HG03378 (cell line): Measurements from ENCODE around the gene RSPRY1.
"Not testable (repeated sequence)": the region's sequence is repeated elsewhere in the genome, so short reads cannot be mapped to it uniquely, and the experiment has no call there.

Experiments
- ATAC-seq: cut with Tn5 transposase; IDR thresholded peaks from one replicate; pipeline ENCODE4 v1.9.1; 2021; ENCODE audit warnings: mild to moderate bottlenecking, moderate library complexity; ENCODE audit not compliant: unreplicated experiment

The RSPRY1 gene

DNA sequence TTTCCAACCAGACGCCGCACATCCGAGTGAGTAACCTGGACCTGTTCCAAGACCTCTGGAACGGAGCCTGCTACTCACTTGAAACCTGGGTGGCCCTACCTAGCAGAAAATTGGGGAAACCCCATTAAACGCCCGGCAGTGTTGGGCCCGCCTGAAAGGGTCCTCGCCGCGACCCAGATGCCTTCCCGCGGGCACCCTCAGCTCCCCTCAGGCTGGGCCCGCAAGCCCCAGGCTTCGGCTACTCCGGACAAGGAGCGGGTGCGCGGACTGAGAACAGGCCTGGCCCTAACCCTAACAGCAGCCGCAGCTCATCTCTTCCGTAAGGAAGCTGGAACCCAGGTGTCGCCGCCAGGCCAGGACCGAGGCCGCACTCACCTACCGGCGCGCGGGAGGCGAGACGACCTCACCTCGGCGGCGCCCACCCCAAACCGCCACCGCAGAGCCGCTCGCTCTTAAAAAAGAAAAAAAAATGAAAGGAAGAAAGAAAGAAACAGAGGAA, 634 bp upstream of the RSPRY1 start:
- ATAC-seq, result peak; percentile 34

DNA sequence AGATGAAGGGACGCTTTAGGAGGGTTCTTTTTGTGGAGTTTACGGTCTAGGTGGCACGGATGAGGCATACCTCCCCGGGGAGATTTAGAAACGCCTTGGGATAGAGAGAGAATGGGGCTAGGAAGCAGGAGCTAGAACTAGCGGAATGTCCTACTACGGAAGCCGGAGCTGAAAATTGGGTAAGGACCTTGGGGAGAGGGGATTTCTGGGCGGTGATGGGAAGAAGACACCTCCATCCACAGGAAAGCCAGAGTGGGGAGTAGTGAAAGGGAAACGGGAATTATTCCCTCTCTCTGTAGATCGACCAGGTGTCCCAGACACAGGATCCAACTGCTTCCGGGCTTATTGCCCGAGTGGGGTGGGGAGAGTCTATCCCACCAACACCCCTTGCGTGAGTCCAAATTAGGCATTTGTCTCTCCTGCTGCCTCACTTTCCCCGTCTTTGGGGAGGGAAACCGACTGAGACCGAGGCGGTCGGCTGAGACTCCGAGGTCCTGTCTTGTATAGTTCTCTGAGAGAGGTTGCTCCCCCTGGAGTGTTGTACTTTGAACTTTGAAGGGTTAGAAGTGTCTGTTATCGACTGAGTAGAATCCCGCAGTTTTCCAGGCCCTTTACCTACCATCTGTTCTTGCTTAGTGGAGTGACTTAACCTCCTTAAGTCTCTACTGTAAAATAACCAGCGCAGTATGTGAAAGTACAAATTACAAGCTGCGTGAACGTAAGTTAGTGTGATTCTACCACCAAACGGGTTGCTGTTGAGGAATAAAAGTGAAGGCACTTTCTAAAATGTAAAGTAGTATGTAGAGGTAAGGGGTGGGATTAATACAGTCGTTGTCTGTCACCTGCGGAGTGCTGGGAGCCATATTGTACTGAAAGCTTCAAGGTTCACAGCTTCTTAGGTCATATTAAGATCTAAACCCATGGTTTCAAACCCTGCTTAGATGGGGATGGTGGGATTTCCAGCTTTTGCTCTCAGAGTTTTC, 1.0 kb downstream of the RSPRY1 start:
- ATAC-seq, result no peak

DNA sequence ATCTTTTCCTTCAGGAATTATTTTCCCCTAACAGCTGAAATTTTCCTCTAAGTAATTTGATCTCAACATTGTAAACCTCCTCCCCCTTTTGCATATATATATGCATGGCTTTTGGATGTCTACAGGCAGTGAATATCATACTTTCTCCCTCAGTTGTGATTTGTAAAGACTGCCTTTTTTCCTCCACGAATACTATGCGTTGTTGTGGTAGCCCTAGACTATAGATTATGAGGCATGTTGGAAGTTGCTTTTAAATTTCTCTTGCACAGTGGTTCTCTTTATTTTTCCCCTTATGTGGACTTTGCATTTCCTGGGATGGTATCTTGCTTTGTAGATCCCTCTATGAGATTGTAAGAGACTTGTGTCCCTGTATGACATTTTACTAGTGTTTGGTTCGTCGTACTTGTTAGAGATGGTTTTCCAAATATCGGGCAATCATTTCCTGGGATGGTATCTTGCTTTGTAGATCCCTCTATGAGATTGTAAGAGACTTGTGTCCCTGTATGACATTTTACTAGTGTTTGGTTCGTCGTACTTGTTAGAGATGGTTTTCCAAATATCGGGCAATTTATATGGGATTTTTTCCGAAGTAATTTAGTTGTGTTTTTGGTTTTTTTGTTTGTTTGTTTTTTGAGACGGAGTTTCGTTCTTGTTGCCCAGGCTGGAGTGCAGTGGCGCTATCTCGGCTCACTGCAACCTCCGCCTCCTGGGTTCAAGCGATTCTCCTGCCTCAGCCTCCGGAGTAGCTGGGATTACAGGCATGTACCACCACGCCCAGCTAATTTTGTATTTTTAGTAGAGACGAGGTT, 2.0 kb downstream of the RSPRY1 start:
- not testable (repeated sequence) for ATAC-seq

DNA sequence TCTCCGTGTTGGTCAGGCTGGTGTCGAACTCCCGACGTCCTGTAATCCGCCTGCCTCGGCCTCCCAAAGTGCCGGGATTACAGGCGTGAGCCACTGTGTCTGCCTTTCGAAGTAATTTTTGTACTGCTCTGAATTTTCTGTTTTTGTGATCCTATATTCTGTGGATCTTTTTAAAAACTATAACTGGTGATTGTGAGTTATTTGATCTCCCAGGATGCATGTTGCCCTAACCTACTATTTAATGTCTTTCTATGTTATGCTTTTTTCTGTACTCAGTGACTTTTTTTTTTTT, 2.5 kb downstream of the RSPRY1 start:
- ATAC-seq, result no peak

DNA sequence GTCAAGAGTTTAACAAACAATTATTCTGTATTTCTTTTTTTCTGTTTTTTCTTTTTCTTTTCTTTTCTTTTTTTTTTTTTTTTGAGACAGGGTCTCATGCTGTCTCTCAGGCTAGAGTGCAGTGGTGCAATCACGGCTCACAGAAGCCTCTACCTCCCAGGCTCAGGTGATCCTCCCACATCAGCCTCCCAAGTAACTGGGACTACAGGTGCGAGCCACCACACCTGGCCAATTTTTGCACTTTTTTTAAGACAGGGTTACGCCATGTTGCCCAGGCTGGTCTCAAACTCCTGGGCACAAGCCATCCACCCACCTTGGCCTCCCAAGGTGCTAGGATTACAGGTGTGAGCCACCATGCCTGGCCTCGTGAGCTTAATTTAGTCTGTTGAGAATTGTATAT, 3.4 kb downstream of the RSPRY1 start:
- ATAC-seq, result not testable (repeated sequence)

DNA sequence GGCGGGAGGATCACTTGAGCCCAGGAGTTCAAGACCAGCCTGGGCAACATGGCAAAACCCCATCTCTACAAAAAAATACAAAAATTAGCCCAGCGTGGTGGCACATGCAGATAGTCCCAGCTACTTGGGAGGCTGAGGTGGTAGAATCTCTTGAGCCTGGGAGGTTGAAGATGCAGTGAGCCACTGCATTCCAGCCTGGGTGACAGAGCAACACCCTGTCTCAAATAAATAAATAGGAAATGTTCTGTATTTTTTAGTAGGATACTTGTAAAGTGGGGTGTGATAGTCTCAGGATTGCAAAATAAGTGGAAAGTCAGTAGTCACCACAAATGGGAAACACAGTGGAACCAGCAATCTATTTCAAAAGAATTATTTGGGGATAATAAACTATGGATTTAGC, 4.0 kb downstream of the RSPRY1 start:
- no peak for ATAC-seq

DNA sequence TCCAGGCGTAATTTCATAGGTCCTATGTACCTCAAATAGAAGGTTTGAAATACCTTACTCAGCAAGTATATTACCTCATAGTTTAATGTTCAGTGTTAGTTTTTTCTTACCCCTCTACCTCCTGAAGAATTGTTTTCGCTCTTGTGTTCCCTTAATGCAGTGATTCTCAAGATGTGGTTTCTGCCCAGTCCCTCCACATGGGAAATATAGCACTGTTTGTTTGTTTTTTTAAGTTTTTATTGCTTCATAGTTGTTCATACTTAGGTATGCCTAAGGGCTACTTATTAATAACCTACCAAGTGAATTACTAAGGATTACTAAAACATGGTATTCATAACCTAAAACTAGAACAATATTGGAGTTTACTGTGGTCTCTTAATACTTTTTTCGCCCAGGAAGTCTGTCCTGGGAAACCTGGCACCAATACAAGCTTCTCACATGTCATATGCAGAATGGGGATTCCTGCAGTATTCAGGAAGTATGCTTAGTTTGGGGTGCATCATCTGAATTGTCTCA, 5.0 kb downstream of the RSPRY1 start:
- ATAC-seq, result no peak

DNA sequence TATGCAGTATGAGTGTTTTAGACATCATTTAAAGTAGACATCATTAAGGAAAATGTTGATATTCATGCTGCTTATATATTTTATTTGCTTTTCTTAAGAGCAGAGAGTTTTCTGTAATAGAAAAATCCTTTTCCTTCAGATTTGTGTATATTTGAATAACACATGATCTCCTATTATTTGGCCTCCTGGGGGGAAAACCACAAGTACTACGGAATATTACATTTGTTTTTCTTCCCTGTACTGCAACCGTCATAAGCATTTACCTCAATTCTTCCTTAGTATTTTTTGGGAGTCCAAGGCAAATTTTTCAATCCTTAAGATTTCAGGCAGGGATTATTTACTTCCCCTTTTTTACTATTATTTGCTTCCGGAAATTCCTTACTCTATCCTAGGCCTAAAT, 6.0 kb downstream of the RSPRY1 start:
- no peak for ATAC-seq

DNA sequence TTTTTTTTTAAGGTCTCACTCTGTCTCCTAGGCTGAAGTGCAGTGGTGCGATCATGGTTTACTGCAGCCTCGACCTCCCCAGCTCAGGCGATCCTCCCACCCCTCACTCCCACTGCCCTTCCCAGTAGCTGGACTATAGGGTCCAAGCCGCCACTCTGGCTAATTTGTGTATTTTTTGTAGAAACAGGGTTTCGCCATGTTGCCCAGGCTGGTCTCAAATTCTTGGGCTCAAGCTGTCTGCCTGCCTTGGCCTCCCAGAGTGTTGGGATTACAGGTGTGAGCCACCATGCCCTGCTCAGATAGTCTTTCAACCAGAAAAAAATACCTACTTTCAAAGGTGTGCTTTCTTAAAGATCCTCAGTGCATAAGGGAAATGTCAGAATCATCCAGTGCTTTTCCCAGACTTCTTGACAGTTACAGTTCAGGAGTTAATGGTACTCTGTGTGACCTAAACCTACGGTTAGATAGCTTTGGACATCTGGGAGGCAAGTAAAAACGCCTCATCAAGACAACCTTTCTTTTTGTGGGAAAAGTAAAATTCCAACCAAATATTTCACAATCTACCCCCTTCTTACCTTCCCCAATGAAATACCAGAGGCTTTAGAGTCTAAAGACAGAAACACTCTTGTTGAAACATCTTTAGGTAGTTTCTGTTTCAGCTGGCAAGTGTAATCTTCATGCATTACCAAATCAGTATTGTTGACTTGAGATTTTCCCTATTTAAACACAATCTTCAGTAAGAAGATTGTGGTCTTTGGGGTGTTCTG, 6.8 kb downstream of the RSPRY1 start:
- ATAC-seq, result no peak

DNA sequence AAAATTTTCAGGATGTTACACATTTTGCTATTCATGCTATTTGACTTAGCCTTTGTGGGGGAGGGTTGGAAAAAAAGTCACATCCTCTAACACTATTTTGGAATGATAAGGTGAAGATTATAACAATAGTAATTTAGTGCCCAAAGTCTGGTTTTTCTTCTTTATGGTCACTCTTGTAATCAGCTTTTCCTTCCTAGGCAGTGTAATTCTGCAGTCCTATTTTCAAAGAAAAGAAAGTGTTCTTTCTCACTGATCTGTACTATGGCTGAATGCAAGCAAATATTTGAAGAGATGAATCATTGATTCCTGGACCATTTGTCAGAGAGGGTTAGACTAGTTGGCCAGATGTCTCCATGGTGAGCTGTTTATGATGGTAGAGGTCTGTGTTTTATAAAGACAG, 8.4 kb downstream of the RSPRY1 start:
- ATAC-seq, result no peak

DNA sequence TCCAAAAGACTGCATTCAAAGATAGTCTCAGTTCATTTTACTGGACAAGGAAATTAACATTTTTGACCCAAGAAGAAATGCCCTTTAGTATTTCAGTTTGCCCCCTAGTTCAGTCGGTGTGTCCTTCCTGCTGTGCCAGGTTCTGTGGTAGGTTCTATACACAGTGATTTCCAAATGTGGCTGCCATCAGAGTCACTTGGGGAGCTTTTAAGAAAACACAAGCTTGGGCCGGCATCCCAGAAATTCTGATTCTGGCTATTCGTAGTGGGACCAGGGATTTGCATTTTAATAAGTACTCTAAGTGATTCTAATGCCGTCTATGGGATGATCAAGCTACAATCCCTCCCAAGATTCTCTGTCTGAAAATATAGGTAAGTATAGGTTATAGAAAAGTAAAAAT, 10.2 kb downstream of the RSPRY1 start:
- ATAC-seq, result no peak

DNA sequence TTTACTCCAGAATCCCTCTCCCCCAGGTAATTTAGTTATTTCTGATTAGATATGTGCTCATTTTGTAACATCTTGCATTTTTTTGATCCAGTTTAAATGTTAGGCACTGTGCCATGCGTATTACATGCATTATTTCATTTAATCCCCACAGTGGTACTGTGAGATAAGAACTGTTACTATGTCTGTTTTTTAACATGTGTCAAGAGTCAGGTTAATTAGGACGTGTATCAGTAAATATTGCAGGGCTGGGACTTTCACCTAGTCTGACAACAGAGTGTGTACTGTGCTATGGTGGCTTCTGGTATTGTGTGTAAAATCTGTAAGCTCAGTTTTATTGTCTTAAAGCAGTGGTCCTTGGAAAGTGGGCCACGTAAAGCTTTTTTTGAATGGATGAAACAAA, 10.6 kb downstream of the RSPRY1 start:
- ATAC-seq, result no peak

DNA sequence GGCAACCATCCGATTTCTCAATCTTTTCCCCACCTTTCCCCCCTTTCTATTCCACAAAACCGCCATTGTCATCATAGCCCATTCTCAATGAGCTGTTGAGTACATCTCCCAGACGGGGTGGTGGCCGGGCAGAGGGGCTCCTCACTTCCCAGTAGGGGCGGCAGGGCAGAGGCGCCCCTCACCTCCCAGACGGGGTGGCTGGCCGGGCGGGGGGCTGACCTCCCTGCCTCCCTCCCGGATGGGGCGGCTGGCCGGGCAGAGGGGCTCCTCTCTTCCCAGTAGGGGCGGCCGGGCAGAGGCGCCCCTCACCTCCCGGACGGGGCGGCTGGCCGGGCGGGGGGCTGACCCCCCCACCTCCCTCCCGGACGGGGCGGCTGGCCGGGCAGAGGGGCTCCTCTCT, 14.2 kb downstream of the RSPRY1 start:
- not testable (repeated sequence) for ATAC-seq

DNA sequence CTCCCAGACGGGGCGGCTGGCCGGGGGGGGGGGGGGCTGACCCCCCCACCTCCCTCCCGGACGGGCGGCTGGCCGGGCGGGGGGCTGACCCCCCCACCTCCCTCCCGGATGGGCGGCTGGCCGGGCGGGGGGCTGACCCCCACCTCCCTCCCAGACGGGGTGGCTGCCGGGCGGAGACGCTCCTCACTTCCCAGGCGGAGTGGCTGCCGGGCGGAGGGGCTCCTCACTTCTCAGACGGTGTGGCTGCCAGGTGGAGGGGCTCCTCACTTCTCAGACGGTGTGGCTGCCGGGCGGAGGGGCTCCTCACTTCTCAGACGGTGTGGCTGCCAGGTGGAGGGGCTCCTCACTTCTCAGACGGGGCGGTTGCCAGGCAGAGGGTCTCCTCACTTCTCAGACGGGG, 14.8 kb downstream of the RSPRY1 start:
- not testable (repeated sequence) for ATAC-seq

DNA sequence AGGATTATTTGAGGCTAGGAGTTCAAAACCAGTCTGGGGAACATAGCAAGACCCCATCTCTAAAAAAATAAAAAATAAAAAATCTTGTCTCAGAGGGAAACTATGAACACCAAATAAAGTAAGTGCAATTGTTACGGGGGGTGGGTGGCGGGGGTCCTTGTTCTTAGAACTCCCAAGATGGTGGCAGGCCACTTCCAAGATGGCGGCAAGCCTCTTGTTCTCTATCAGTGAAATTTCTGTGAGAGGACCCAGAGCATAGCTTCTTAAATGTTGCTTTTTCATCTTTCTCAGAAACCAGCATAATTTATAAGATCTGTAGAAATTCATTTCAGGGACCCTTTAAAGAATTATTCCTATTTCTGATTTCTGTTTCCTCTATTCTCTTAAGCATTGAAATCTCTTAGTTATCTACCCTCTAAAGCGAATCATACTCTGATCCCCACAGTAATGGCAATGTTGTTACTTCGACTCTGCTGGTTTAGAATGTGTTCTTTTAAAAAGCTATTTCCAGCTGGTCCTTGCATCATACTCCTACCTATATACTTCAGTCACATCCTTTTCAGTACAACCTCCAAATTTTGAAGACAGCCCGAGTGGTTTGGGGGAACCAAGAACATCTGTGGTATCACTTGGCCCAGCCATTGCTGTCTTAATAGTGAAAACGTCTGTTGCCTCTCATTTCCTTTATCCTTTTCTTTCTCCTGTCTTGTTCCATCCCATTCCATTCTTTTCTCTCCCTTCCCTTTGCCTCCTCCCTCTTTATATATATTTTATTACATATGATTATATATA, 16.2 kb downstream of the RSPRY1 start:
- no peak for ATAC-seq

DNA sequence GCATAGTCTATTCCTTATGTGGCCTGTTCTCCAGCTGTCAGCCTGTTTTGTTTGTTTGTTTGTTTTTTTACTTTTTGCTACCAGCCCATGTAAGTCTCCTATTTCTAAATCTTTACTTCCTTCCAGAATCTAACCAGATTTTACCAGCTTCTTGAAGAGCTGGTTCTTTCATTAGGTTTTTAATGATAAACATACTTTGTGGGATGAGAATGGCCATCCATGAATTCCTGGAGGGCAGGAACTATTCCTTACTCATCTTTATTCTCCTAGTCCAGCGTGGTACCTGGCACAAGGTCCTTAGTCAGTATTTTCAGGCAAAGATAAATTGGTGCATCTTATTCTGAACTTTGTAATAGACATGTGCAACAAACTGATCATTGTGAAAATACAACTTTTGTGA, 17.3 kb downstream of the RSPRY1 start:
- no peak for ATAC-seq

DNA sequence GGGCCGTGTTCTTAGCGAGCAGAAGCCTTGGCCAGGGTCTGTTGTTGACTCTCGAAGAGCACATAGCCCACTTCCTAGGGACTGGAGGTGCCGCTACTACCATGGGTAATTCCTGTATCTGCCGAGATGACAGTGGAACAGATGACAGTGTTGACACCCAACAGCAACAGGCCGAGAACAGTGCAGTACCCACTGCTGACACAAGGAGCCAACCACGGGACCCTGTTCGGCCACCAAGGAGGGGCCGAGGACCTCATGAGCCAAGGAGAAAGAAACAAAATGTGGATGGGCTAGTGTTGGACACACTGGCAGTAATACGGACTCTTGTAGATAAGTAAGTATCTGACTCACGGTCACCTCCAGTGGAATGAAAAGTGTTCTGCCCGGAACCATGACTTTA, 18.5 kb downstream of the RSPRY1 start:
- no peak for ATAC-seq

DNA sequence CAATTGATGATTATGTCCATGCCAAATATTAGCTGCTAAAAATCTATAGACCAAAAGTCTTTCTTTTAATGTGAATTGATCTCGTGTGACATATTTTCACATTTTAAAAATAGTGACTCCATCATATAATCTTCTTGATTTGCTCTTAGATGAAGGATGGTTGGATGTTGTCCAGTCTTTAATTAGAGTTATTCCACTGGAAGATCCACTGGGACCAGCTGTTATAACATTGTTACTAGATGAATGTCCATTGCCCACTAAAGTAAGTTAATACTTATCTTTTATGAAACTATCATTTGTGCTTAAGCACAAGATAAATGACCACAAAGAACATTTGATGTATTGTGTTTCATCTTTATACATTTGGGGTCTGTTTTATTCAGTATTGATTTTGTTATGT, 22.8 kb downstream of the RSPRY1 start:
- no peak for ATAC-seq

DNA sequence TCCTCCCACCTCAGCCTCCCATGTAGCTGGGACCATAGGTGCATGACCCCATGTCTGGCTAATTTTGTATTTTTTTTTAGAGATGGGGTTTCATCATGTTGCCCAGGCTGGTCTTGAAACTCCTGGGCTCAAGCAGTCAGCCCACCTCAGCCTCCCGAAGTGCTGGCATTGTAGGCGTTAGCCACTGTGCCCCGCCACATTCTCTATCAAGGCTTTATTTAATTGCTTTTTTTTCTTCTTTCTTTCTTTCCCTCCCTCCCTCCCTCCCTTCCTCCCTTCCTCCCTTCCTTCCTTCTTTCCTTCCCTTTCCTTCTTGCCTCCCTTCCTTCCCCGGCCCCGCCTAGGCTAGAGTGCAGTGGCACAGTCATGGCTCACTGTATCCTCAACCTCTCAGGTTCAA, 23.7 kb downstream of the RSPRY1 start:
- ATAC-seq, result no peak

DNA sequence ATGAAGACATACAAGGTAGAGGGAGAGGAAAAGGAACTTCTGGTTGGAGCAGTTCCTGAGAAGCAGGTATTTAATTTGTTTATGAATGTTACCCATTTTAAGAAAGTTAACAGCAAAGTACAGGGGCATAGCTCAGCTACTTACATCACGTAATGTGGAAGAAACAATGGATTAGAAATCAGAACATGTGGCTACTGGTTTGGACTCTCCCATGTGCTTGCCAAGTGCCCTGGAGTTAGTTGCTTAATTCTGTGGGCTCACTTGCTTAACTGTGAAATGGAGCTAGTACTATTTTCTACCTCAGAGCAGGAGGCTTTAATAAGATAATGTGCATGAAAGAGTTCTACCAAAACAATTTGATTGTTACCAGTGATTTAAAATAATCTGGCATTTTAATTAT, 27.3 kb downstream of the RSPRY1 start:
- no peak for ATAC-seq
